HG02588 (cell line): ENCODE measurements around the gene KRT32.

ENCODE experiments used
- ATAC-seq: cut with Tn5 transposase; IDR thresholded peaks from one replicate; pipeline ENCODE4 v1.9.1; 2021; ENCODE audit warnings: mild to moderate bottlenecking, moderate library complexity; ENCODE audit not compliant: unreplicated experiment

The KRT32 gene

DNA sequence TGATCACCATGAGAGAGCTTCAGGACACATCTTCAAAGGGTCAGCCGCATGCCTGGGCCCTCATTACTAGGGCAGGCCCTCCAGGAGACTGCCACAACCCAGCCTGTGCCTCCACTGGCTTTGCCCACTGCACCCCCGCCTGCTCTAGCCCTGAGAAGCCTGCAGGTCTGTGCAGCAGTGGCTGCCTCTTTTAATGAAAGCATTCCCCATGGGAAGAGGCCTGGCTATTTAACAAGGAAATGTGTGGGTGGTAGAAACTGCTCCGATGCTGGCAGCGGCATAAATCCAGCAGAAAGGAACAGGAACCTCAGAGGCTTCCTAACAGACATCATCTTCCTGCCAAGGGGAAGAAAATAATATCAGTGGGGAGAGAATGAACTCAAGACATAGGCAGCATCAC lies 375 bp upstream of the KRT32 start:
- no peak for ATAC-seq

DNA sequence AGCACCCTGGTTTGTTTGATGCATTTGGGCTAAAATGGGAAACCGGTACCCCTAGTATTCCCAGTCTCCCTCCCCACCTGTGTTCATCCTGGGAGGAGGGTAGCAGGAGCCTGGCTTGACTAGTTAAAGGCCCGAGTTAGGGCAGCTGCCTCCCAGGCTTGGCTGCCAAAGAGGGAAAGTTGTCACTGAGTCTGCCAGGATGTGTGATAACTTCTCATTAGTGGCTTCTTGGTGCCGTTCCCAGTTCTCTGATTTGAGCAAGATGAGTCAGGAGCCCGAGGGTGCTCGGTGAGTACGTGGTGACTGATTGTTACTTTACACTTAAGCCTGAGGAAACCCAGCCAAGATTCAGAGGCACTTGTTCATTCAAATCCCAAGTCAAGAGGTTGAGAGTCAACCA lies 2.5 kb downstream of the KRT32 start:
- ATAC-seq: no peak

DNA sequence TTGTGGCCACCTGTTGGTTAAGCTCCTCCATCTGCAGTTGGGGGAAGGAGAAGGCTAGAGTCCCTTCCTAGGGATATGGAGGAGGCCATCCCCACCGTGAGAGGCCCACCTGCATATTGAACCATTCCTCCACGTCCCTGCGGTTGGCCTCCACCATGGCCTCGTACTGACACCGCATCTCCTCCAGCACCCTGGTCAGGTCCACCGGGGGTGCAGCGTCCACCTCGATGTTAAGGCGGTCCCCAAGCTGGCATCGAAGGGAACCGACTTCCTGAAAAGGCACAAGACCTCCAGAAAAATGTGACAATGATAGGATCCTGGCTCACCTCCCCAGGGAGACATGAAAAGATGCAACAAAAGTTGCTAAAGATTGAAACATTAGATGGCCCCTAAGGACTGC lies 3.0 kb downstream of the KRT32 start:
- ATAC-seq: no peak

DNA sequence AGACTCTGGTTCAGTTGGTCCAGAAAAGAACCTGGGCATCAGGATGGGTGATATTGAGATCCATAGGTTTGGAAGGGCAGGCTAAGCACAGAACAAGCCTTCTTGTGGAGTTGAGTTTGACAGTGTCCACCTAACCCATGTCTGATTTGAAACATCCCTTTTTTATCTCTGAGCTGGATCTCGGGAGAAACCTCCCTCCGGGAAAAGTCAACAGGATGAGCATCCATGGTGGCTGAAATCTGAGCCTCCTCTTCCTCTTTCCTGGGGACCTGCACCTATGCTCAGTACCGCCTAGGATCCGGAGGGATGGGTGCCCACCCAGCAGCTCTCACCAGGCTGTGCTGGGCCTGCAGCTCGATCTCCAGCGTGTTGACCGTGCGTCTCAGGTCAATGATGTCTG lies 3.4 kb downstream of the KRT32 start:
- no peak for ATAC-seq

DNA sequence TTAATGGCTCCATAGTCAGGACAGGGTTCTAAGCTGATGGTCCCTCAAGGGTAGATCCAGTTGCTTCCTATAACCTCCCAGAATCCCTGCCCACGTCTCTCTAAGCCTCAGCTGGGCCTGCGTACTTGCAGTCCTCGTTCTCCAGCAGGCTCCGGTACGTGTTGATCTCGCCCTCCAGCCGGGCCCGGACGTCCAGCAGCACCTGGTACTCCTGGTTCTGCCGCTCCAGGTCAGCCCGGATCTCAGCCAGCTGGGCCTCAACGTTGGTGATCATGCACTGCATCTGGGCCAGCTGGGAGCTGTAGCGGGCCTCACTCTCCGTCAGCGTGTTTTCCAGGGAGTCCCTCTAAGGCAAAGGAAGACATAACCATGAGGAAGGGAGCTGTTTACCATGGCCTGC lies 4.5 kb downstream of the KRT32 start:
- ATAC-seq: no peak

DNA sequence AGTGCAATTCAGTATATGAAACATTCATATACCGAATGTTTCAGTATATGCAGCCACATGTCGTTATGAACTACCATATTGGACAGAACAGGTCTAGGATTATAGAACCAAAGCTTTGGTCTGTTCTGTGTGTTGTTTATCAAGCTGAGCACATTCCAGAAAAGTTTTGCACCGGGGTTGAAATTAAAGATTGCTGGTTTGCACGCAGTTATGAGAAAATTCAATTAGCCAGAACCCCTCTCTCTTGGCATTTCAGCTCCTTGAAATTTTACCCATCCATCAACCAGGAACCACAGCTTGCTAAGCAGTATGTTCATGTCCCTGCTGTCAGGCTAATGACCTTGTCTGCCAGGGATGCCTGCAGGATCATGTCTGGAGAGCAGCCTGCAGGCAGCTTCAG lies 9.5 kb downstream of the KRT32 start:
- no peak for ATAC-seq

DNA sequence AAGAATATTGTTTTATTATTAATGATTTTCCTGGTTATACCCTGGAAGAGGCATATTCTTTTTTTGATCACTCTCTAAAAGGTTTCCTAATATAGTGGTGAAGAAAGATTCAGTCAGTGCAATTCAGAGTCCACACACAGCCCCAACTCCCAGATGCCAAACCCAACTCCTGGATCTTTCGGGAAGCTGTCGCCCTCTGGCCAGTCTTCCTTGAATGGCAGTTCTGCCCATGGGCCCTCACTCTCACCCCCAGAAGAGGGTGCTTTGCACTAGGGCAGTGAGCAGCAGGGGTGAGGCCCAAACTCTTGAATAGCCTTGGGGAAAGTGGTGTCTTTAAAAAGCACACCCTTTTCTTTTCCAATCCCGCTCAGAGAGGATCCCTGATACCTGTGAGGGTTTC lies 11.0 kb downstream of the KRT32 start:
- no peak for ATAC-seq

DNA sequence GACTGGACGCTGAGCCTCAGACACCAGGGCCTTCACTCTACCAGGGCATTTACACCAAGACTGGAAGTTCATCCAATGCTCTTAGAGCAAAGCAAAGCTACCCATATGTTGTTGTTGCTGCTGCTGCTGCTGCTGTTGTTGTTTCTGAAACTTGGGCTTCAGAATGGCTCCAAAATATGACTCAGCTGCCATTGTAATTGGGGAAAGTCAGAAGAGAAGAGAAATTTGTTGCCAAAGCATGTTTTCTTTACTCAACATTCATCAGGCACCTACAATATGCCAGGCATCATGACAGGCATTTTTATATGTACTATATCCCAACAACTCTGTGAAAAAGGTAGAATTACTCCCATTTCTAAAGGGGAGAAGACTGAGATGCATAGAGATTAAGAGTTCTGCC lies 11.9 kb downstream of the KRT32 start:
- no peak for ATAC-seq

DNA sequence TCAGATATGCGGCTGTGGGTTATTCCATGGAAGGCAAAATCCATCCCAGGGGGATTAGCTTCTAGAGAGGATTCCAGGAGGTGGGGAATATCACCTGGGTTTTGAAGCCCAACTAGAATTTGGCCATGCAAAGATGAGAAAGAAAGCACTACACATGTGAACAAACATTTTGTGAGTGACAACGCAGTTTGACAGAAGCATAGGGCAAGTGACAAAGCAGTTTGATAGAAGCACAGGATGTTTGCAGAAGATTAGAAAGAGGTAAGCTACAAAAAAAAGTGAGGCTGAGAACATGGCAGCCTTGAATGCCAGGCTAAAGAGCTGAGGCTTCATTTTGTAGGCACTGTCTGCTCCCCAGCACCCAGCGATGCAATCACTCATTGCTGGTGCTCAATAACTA lies 14.1 kb downstream of the KRT32 start:
- ATAC-seq: no peak

DNA sequence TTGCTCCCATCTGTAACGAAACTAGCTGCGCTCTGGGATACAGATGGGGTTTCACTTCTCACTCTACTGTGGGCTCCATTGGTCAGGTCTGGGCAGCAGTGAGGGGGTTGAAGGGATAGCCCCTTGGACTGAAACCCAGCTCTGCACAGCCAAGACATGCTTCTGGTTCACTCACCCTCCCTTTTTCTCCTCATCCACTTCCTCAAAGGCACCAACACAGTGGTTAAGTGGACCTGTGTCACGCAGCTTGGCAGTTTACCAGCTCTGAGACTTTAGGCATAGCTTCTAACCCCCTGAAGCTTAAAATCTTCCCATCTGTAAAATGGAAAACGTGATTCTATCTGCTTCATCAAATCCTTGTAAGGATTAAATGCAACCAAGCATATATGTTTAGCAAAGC lies 14.9 kb downstream of the KRT32 start:
- no peak for ATAC-seq

DNA sequence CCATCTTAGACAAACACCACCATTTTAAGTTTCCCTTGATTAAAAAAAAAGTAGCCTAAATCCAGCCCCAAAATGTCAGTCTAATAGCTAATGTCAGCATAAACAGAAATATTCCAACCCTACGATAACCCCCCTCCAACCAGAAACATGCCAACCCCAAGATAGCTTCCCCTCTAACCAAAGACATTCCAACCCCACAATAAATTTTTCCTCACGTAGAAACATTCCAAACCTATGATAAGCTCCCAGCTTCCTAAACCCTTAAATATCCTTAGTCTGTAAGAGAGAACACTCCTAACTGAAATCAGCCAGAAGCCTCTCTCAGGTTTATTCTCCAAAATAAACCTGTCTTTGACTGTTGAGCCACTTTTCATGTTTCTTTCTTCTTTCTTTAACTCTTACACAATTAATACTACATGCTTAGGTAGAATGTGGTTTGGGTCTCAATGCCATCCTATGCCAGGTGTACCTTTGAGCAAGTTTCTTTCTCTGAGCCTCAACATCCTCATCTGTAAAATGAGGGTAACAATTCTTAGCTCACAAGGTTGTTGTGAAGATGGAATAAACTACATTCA lies 15.9 kb downstream of the KRT32 start:
- no peak for ATAC-seq

DNA sequence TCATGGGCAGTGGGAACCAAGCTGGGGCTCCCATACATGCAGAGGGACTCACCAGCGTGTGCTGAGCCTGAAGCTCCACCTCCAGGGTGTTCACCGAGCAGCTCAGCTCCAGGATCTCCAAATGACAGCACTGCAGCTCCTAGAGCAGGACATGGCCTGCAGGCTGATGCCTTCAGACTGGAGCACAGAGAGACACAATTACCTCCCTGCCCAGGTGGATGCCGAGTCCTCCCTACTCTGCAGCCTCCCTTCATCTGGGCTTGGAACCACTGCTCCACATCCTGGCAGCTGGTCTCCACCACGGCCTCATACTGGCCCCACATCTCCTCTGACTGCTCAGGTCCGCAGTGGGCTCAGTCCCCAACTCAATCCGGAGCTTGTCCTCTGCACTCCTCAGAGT lies 18.2 kb downstream of the KRT32 start:
- no peak for ATAC-seq

DNA sequence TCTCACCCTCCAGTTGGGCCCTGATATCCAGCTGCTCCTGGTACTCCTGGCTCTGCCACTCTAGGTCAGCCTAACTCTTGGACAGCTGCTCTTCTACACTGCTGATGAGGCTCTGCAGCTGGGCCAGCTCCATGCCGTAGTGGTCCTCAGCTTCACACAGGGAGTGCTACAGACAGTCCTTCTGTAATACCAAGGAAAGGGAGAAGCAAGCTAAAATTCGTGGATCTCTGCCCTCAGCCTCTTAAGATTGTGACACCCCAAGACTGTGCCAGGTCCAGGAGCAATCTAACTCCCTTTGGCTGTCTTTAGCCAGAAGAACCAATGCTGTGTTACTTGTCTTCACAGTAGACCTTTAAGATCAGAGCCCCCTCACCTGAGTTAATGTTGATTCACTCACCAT lies 18.7 kb downstream of the KRT32 start:
- ATAC-seq: no peak

DNA sequence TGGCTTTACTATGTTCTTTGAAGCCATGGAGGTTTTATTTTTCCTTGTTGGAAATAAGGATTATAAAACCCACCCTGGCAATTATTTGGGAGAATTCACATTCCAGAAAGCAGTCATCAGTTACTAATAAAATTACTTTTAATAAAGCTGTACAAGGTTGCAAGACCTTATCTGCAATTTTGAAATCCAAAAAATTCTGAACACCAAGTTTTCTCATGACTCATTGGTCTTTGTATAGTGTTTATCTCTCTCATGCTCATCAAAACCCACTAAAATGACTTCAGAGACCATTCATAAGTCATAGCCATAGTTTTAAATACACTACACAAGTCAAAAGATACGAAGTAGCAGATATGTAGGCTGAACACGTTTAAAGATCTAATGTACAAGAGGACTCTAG lies 20.4 kb downstream of the KRT32 start:
- ATAC-seq: no peak

DNA sequence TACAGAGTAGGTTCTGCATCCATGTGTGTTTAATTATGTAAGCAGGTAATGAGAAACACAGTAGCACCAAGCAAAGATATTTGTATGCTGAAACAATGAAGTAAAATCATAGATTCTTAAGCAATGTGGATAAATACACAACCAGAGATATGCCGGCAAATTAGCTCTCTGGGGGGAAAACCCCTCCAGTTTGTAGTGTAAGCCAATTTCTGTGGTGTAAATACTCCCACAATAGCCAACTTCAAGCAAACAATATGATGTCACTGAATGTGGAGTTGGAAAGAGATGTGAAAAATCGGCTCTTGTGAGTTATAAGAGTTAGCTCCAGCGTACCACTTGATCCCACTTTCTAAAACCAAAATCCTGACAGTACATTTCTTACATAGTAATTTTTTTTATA lies 22.5 kb downstream of the KRT32 start:
- no peak for ATAC-seq

DNA sequence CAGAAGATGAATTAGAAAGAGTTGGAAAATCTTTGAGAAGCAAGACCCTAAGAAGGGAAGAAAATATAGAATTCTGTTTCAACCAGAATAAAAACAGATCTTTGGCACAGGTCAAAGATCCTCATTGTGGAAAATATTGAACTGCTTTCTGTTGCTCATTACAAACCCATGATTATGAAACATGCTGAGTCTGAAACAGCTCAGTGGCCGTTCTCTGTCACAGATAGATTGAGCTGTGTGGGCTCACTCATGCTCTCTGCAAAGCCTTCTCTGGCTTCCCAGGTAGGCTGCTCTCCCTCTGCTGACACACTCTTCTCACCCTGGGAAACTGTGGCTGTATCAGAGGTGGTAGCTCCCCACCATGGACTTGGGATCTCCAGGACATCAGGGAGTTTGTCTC lies 23.0 kb downstream of the KRT32 start:
- ATAC-seq: no peak

DNA sequence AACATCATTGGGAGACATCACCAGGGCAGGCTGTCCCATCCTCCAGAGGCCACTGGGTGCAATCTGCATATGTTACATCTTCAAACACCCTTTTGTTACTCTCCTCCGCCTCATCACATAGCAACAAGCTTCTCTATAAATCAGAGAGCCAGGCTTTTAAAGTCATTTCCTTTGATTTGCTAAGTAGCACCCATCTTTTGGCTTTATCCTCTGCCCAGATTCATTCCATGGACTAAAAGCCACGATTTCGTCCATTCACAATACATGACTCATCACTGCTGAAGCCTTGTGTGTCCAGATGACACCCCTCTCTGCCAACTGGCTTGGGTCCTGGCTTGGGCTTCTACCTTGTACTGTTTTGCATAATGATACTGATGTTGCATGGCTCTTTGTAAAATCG lies 24.4 kb downstream of the KRT32 start:
- no peak for ATAC-seq

DNA sequence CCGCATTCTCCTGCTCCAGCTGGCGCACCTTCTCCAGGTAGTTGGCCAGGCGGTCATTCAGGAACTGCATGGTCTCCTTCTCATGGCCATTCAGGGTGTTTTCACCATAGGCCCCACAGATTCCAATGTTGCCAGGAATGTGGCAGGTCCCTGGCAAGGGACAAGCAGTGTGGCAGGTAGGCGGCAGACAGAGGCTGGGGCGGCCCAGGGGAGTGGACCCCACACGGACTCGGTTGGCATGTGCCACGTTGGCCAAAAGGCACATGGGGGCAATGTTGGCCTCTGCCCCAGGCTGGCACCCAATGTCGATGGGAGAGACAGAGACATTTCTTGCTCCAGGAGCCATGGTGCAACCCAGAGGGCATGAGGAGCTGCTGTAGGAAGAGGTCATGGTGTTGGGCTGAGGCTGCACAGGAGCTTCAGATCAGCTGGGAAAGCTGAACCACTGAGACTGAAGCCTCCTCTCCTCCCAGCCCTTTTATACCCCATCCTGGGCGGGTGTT lies 26.6 kb downstream of the KRT32 start, which contains the start of gene KRT38:
Gene KRT38, minus strand, starts transcription at position 453 of the 503 bp plus-strand sequence. Its CDS starts 62 bp downstream, at position 391.
- ATAC-seq: no peak

DNA sequence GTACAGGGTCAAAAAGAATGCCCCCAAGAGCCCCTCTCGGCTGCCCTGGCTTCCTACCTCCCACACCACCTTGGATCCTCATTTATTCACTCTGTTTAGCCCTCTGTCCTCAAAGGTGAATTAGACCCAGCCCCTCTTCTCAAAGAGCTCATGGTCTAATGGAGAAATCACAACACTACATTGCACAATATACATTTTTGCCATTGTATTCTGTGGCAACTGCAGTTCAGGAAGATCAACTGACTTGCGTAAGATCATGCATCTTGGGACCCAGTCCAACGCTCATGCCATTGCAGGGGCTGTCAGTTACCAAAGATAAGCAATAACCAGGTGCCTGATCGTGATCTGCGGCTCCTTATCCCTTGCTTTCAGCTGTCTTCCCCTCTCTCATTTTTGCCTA lies 27.8 kb downstream of the KRT32 start:
- no peak for ATAC-seq

DNA sequence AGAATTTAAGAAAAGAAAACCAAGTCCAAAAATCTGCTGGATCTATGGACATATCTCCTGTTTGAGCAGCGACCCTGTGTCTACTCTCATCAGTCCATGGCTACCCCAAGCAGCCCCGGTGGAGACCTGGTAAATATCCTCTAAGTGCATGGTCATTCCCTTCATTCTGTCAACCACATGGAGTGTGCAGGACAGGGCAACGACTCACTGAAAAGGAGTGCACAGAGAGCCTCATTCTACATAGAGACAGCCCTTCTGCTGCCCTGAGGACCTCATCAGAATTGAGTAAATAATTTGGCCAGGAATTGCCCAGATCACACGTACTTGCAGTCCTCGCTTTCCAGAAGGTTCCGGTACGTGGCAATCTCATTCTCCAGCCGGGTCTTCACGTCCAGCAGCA lies 29.4 kb downstream of the KRT32 start:
- no peak for ATAC-seq

DNA sequence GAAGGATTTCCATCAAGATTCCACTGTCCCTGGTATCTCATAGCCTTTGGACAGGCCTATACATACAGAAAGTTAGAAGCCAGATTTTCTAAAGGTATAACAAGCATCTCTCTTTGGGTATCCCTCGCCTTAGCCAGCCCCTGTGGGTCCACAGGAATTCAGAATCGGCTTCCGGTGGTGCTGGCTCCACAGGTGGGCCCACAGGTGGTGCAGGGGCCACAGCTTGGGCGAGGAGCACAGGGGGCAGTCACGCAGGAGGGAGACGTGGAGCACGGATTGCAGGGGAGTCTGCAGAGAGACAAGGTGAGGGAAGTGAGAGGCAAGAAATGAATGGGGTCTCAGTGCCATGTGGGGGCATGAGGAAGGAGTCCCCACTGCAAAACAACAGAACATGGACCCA lies 29.9 kb downstream of the KRT32 start:
- ATAC-seq: no peak

DNA sequence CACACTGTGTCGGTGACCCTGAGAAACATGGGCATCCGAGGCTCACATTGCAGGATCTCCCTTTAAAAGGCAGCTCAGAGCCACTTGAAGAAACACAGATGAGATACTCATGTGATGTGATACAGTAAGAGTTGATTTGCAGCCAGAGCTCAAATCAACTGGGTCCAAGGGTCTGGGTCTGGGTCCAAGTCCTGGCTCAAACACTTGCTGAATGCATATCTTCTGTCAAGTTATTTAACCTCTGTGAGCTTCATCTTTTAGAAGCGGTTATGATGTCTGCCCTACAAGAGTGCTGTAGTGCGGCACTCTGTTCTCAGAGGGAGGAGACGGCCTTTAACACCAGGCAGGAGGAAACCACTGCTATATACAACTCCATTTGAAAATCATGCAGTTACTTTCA lies 32.8 kb downstream of the KRT32 start:
- ATAC-seq: no peak

DNA sequence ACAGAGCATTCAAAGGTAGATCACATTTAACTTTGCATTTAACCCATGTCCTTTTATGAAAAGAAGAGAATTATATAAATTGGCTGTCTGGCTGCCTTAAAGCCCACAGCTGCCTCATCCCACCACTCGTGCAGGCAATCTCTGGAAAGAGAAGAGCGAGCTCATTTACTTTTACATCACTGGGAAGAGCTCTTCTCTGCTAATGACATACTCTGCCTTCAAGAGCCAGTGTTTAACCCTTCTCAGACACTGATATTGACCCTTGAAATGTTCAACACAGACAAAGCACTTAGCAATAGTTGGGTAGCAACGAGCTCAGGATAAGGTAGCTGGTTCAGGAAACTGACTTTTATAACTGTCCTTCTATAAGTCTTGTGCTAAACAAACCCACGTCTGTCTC lies 33.2 kb downstream of the KRT32 start:
- no peak for ATAC-seq
